ENCODE data around the gene RPTOR.

DNA sequence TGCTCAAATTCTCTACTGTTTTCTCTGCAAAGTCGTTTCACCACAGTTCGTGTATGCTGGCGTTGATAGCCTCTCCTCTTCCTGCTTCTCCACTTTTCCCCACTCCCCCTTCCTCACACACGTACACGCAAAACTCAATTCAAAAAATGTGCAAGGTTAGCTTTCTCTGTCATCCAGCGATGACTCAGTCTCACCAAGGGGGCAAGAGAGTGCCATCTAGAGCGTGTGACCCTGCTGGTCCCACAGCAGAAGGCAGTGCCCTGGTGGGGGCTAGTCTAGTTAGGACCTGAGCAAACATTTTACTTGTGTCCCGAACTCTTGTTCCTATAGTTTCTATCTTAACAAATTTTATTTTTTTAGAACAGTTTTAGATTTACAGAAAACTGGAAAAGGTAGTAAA lies 325.8 kb downstream of the RPTOR start:
- TF ChIP-seq POLR2AphosphoS5 (IDR thresholded peaks at IDR 0.05; ENCODE audit: borderline replicate concordance, low read depth, low read length) = no peak
- TF ChIP-seq EZH2 (IDR thresholded peaks at IDR 0.05) = no peak
